ENCODE data around the gene TBC1D10A.
A peak's percentile ranks its signal among the peaks of the same experiment; 100 is the strongest.

The TBC1D10A gene

GRCh38 chr22:30362651-30363281, 36.0 kb upstream of the TBC1D10A start:
- Histone ChIP-seq H3K27me3 (ENCODE audit: insufficient read depth, low read length, poor library complexity, severe bottlenecking) (no peaks in the 10 kb centered on the region), H3K4me2 (ENCODE audit: low read depth, low read length, poor library complexity, severe bottlenecking) (no peak overlapping the region), H4K20me1 (ENCODE audit: insufficient read depth, low read length, poor library complexity, severe bottlenecking) (no peaks in the 10 kb centered on the region), H3K36me3 (ENCODE audit: insufficient read depth, low read length) (no peaks in the 10 kb centered on the region), H3K4me3 (ENCODE audit: low read length, poor library complexity, severe bottlenecking) (no peak overlapping the region), H3K9me3 (ENCODE audit: insufficient read depth, low read depth, low read length) (no peaks in the 10 kb centered on the region), H3K9ac (ENCODE audit: low read depth, low read length, poor library complexity, severe bottlenecking) (no peak overlapping the region), H3K4me1 (ENCODE audit: insufficient read depth, low read length, poor library complexity, severe bottlenecking) (no peaks in the 10 kb centered on the region), H3K9me2 (replicated peaks; ENCODE audit: low read depth, low read length) (no peaks in the 10 kb centered on the region), H3F3A (ENCODE audit: low read depth) (no peaks in the 10 kb centered on the region), H2AFZ (ENCODE audit: low read length) (no peak overlapping the region), H3K79me2 (ENCODE audit: insufficient read depth, low read length) (no peaks in the 10 kb centered on the region)
- TF ChIP-seq CTCF (conservative IDR thresholded peaks at IDR 0.05; ENCODE audit: low read length) (no peak), EZH2phosphoT487 (IDR thresholded peaks at IDR 0.05; ENCODE audit: borderline replicate concordance) (no peak)

GRCh38 chr22:30361916-30362650, 35.3 kb upstream of the TBC1D10A start:
- H3K79me2 ChIP-seq (ENCODE audit: insufficient read depth, low read length) = no peaks in the 10 kb centered on the region
- H3K4me2 ChIP-seq (ENCODE audit: low read depth, low read length, poor library complexity, severe bottlenecking) = no peak overlapping the region
- H3K4me1 ChIP-seq (ENCODE audit: insufficient read depth, low read length, poor library complexity, severe bottlenecking) = peaks cover 2% of the 10 kb centered on the region
- H3F3A ChIP-seq (ENCODE audit: low read depth) = no peaks in the 10 kb centered on the region
- H4K20me1 ChIP-seq (ENCODE audit: insufficient read depth, low read length, poor library complexity, severe bottlenecking) = peaks cover 1% of the 10 kb centered on the region
- H3K27me3 ChIP-seq (ENCODE audit: insufficient read depth, low read length, poor library complexity, severe bottlenecking) = no peaks in the 10 kb centered on the region
- no peak overlapping the region for H3K9ac ChIP-seq (ENCODE audit: low read depth, low read length, poor library complexity, severe bottlenecking)
- no peaks in the 10 kb centered on the region for H3K36me3 ChIP-seq (ENCODE audit: insufficient read depth, low read length)
- no peaks in the 10 kb centered on the region for H3K9me2 ChIP-seq (replicated peaks; ENCODE audit: low read depth, low read length)
- TF ChIP-seq CTCF (conservative IDR thresholded peaks at IDR 0.05; ENCODE audit: low read length) (no peak), EZH2phosphoT487 (IDR thresholded peaks at IDR 0.05; ENCODE audit: borderline replicate concordance) (no peak)
- no peak overlapping the region for H2AFZ ChIP-seq (ENCODE audit: low read length)
- no peak overlapping the region for H3K4me3 ChIP-seq (ENCODE audit: low read length, poor library complexity, severe bottlenecking)
- no peaks in the 10 kb centered on the region for H3K9me3 ChIP-seq (ENCODE audit: insufficient read depth, low read depth, low read length)

DNA sequence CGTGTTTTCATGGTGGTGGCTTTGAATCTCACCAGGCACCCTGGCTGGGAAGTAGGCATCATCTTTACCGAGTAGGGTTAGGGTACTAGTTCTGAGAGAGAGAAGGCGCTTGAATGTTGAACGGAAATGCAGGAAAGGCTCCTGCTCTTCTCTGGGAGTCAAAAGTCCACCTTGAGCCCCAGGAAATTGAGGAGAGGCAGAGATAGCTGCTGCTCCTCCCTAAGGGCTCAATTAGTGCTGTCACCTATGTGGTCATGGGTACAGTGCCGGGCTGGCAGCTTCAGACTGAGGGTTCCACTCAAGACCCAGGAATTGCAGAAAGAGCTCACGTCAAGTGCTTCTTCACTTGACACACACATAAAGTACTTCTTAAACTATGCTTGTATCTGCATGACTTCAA, 31.8 kb upstream of the TBC1D10A start:
- Histone ChIP-seq H2AFZ (ENCODE audit: low read length) (no peak overlapping the region), H3K4me3 (ENCODE audit: low read length, poor library complexity, severe bottlenecking) (no peak overlapping the region), H3K79me2 (ENCODE audit: insufficient read depth, low read length) (peaks cover 33% of the 10 kb centered on the region), H3K4me2 (ENCODE audit: low read depth, low read length, poor library complexity, severe bottlenecking) (peak overlapping the region; percentile 9), H3K9ac (ENCODE audit: low read depth, low read length, poor library complexity, severe bottlenecking) (no peak overlapping the region), H3K4me1 (ENCODE audit: insufficient read depth, low read length, poor library complexity, severe bottlenecking) (peaks cover 24% of the 10 kb centered on the region), H3K9me3 (ENCODE audit: insufficient read depth, low read depth, low read length) (no peaks in the 10 kb centered on the region), H3F3A (ENCODE audit: low read depth) (no peaks in the 10 kb centered on the region), H4K20me1 (ENCODE audit: insufficient read depth, low read length, poor library complexity, severe bottlenecking) (peaks cover 31% of the 10 kb centered on the region), H3K27me3 (ENCODE audit: insufficient read depth, low read length, poor library complexity, severe bottlenecking) (no peaks in the 10 kb centered on the region), H3K36me3 (ENCODE audit: insufficient read depth, low read length) (no peaks in the 10 kb centered on the region), H3K9me2 (replicated peaks; ENCODE audit: low read depth, low read length) (no peaks in the 10 kb centered on the region)
- TF ChIP-seq EZH2phosphoT487 (IDR thresholded peaks at IDR 0.05; ENCODE audit: borderline replicate concordance) (no peak), CTCF (conservative IDR thresholded peaks at IDR 0.05; ENCODE audit: low read length) (no peak)
